Head of caudate nucleus (tissue), 42 donors: ENCODE results near the gene MIDN.
A peak's percentile ranks its signal among the peaks of the same experiment; 100 is the strongest.

ENCODE experiments used
- DNase-seq, 42 donors: peaks; one replicate each; pipeline versions ENCODE4 v3.0.0 to v3.0.0-alpha.2; 2020 to 2021; ENCODE audit warnings: mixed read lengths in 7 of 42
- intact Hi-C: fragments of 100-400 bp; cut with DNase I; formaldehyde crosslinking; loops from one replicate; pipeline ENCODE4 v1.15.0; 2022

Gene MIDN

GRCh38 chr19:1219786-1220476 is 28.5 kb upstream of the MIDN start:
- no peak for DNase-seq

GRCh38 chr19:1220477-1220930 is 27.9 kb upstream of the MIDN start:
- no peak for DNase-seq
- intact Hi-C loops, result no loop called here

More at GRCh38 chr19:1219786-1220476, 28.5 kb upstream of the MIDN start:
- intact Hi-C loops, result no loop called here

GRCh38 chr19:1220976-1221903 is 27.1 kb upstream of the MIDN start:
- intact Hi-C loops, result no loop called here
- peak in 37 of 42 donors; percentile 61 to 89 (median 75) for DNase-seq

- intact Hi-C loops, result no loop called here
Measured at GRCh38 chr19:1221904-1222255, 26.5 kb upstream of the MIDN start.

GRCh38 chr19:1222394-1222793 is 26.0 kb upstream of the MIDN start:
- intact Hi-C loops, result no loop called here
- no peak for DNase-seq

More at GRCh38 chr19:1221904-1222255, 26.5 kb upstream of the MIDN start:
- DNase-seq, result no peak

GRCh38 chr19:1223018-1223855 is 25.1 kb upstream of the MIDN start:
- DNase-seq, result peak in 1 of 42 donors; percentile 25
- intact Hi-C loops, result no loop called here

GRCh38 chr19:1224047-1224825 is 24.1 kb upstream of the MIDN start:
- no peak for DNase-seq
- intact Hi-C loops, result no loop called here

- no peak for DNase-seq
- intact Hi-C loops, result no loop called here
Measured at GRCh38 chr19:1224847-1225246, 23.5 kb upstream of the MIDN start.

- intact Hi-C loops, result no loop called here
- DNase-seq, result peak in 2 of 42 donors; percentile 35 to 47
Measured at GRCh38 chr19:1225440-1226226, 22.8 kb upstream of the MIDN start.

- intact Hi-C loops, result no loop called here
- no peak for DNase-seq
Measured at GRCh38 chr19:1226227-1226518, 22.2 kb upstream of the MIDN start.

GRCh38 chr19:1226522-1227303 is 21.7 kb upstream of the MIDN start:
- peak in 2 of 42 donors; percentile 1 to 11 for DNase-seq
- intact Hi-C loops, result no loop called here

- peak in 2 of 42 donors; percentile 30 to 63 for DNase-seq
- intact Hi-C loops, result no loop called here
Measured at GRCh38 chr19:1227304-1228054, 20.9 kb upstream of the MIDN start.

- intact Hi-C loops, result no loop called here
- no peak for DNase-seq
Measured at GRCh38 chr19:1228161-1228957, 20.0 kb upstream of the MIDN start.

- intact Hi-C loops, result no loop called here
- no peak for DNase-seq
Measured at GRCh38 chr19:1229056-1229923, 19.1 kb upstream of the MIDN start.
